Measurements from ENCODE around the gene SMG9. TPM values are rescaled to one million over a fixed set of nuclear protein-coding genes. Genes with fewer than 3 reads are reported as not detected.
A peak's percentile ranks its signal among the peaks of the same experiment; 100 is the strongest.

Gene SMG9
- total and polyA plus RNA-seq, 4 donors = 14.9 to 50.6 (median 30.2) TPM

GRCh38 chr19:43700395-43701000, 54.3 kb downstream of the SMG9 start:
- no peaks in the 10 kb centered on the region for H3K36me3 ChIP-seq (ENCODE audit: control insufficient read depth in 1 of 2, insufficient read depth in 2 of 2, low read length in 1 of 2)
- H3K27ac ChIP-seq (ENCODE audit: low read depth in 1 of 2, low read length in 2 of 2) = no peak overlapping the region
- 69 to 77% methylated on average over 13 of the region's 13 CpGs for WGBS, 2 donors
- H3K4me1 ChIP-seq (ENCODE audit: control insufficient read depth in 1 of 2, insufficient read depth in 2 of 2, low read length in 2 of 2) = no peaks in the 10 kb centered on the region
- no peaks in the 10 kb centered on the region for H3K9me3 ChIP-seq (ENCODE audit: control insufficient read depth, low read length)
- intact Hi-C loops (cut with DNase I) = no loop called here
- peak in 1 of 2 donors; percentile 76 for DNase-seq
- no peak overlapping the region for H3K4me3 ChIP-seq (ENCODE audit: low read length in 2 of 2)
- ATAC-seq (ENCODE audit: low FRiP score) = peak; percentile 57
- H3K27me3 ChIP-seq (ENCODE audit: control insufficient read depth in 1 of 2, insufficient read depth in 2 of 2, low read length in 1 of 2) = no peaks in the 10 kb centered on the region

DNA sequence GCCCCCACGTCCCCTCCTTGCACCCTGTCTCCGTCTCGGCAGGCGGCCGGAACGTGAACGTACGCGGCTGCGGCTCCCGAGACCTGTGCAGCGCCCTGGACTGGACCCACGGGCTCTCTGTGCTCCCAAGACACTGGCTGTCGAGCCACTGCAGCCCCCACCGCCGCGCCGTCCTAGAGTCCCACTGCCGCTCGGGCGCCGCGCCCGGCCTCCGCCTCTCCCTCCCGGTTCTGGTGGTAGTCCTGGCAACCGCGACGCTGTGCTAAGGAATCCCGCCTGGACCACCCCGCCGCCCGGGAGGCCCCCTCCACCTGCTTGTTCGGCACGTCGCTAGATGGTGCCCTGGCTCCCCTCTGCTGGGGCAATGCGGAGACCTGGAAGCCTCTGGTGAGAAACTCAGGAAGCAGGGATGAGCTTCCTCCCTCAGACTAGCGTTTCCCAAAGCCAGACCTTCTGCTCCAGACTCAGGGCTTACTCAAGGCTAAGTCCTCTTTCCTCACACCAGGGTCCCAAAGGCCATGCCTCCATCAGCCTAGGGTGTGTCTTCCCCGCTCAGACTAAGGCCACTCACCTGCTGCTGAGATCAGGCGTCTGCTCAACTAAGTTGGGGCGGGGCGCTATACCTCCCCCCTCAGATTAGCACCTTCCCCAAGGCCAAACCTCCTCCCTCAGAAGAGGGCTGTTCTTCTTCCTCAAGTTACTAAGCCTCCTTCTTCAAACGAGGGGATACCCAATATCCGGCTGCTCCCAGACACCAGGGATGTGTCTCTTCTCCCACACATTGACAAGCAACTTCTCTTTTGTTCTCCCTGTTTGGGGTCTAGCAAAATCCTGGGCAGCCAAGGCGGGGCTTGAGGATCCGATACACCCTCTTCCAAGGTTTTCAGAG, 55.0 kb downstream of the SMG9 start:
- peak; percentile 63 to 81 for DNase-seq
- 15 to 23% methylated on average over 35 to 46 of the region's 46 CpGs for WGBS, 2 donors

DNA sequence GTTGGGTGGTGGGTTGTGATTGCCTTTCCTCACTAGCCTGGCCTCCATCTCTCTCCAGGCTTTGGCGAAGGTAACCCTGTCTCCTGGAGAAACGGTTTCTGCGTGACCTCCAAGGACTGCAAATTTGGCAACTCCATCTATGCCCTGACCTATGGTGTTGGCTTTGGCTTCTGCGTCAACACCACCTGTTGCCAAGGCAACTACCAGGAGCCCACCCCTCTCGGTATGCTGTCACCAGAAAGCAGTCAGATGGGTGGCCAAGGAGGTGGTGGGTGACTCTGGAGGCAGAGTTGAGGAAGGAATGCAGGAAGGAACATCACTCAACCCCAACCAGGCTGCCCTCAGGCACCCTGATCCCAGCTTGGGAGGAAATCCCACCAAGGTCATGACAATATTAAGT, 57.5 kb downstream of the SMG9 start:
- Histone ChIP-seq H3K4me3 (ENCODE audit: low read length in 2 of 2) (no peak overlapping the region), H3K27me3 (ENCODE audit: control insufficient read depth in 1 of 2, insufficient read depth in 2 of 2, low read length in 1 of 2) (no peaks in the 10 kb centered on the region), H3K4me1 (ENCODE audit: control insufficient read depth in 1 of 2, insufficient read depth in 2 of 2, low read length in 2 of 2) (no peaks in the 10 kb centered on the region), H3K9me3 (ENCODE audit: control insufficient read depth, low read length) (peaks cover 3% of the 10 kb centered on the region), H3K36me3 (ENCODE audit: control insufficient read depth in 1 of 2, insufficient read depth in 2 of 2, low read length in 1 of 2) (no peaks in the 10 kb centered on the region), H3K27ac (ENCODE audit: low read depth in 1 of 2, low read length in 2 of 2) (no peak overlapping the region)
- DNase-seq = no peak
- 66 to 80% methylated on average over 5 of the region's 5 CpGs for WGBS, 2 donors
- intact Hi-C loops (cut with DNase I) = no loop called here
- ATAC-seq (ENCODE audit: low FRiP score) = no peak

More for the DNA sequence above, 55.0 kb downstream of the SMG9 start:
- intact Hi-C loops (cut with DNase I) = no loop called here
- H3K27me3 ChIP-seq (ENCODE audit: control insufficient read depth in 1 of 2, insufficient read depth in 2 of 2, low read length in 1 of 2) = no peaks in the 10 kb centered on the region
- peak; percentile 40 for ATAC-seq (ENCODE audit: low FRiP score)
- H3K9me3 ChIP-seq (ENCODE audit: control insufficient read depth, low read length) = peaks cover under 1% of the 10 kb centered on the region
- H3K27ac ChIP-seq (ENCODE audit: low read depth in 1 of 2, low read length in 2 of 2) = no peak overlapping the region
- no peaks in the 10 kb centered on the region for H3K36me3 ChIP-seq (ENCODE audit: control insufficient read depth in 1 of 2, insufficient read depth in 2 of 2, low read length in 1 of 2)
- H3K4me3 ChIP-seq (ENCODE audit: low read length in 2 of 2) = no peak overlapping the region
- no peaks in the 10 kb centered on the region for H3K4me1 ChIP-seq (ENCODE audit: control insufficient read depth in 1 of 2, insufficient read depth in 2 of 2, low read length in 2 of 2)

- Histone ChIP-seq H3K9me3 (ENCODE audit: control insufficient read depth, low read length) (peaks cover 7% of the 10 kb centered on the region), H3K4me1 (ENCODE audit: control insufficient read depth in 1 of 2, insufficient read depth in 2 of 2, low read length in 2 of 2) (no peaks in the 10 kb centered on the region), H3K27ac (ENCODE audit: low read depth in 1 of 2, low read length in 2 of 2) (no peak overlapping the region), H3K4me3 (ENCODE audit: low read length in 2 of 2) (no peak overlapping the region), H3K27me3 (ENCODE audit: control insufficient read depth in 1 of 2, insufficient read depth in 2 of 2, low read length in 1 of 2) (no peaks in the 10 kb centered on the region), H3K36me3 (ENCODE audit: control insufficient read depth in 1 of 2, insufficient read depth in 2 of 2, low read length in 1 of 2) (no peaks in the 10 kb centered on the region)
- DNase-seq (no peak), ATAC-seq (ENCODE audit: low FRiP score) (no peak)
- WGBS, 2 donors = 89 to 93% methylated on average over 6 of the region's 6 CpGs
- intact Hi-C loops (cut with DNase I) = no loop called here
Observed at GRCh38 chr19:43695985-43696704, 58.6 kb downstream of the SMG9 start.

DNA sequence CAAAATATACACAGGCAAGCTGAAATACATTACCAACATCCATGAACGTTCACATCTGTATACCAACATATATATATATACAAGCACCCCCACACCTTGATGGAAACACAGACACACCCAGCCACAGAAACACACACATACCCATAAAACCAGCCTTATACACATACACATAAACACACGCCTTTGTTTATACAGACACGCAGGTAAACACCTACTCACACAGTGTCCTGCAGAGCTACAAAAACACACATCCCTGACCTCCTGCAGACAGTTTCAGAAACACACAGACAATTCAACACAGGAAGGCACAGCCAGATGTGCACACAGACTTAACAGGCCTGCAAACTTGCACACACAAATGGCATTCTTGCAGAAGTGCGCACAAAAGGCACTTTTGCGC, 60.2 kb downstream of the SMG9 start:
- ATAC-seq (ENCODE audit: low FRiP score) (no peak), DNase-seq (no peak)
- H3K4me3 ChIP-seq (ENCODE audit: low read length in 2 of 2) = no peak overlapping the region
- intact Hi-C loops (cut with DNase I) = no loop called here
- no peaks in the 10 kb centered on the region for H3K27me3 ChIP-seq (ENCODE audit: control insufficient read depth in 1 of 2, insufficient read depth in 2 of 2, low read length in 1 of 2)
- no peaks in the 10 kb centered on the region for H3K4me1 ChIP-seq (ENCODE audit: control insufficient read depth in 1 of 2, insufficient read depth in 2 of 2, low read length in 2 of 2)
- WGBS, 2 donors = 73 to 77% methylated on average over 5 of the region's 5 CpGs
- H3K36me3 ChIP-seq (ENCODE audit: control insufficient read depth in 1 of 2, insufficient read depth in 2 of 2, low read length in 1 of 2) = no peaks in the 10 kb centered on the region
- no peak overlapping the region for H3K27ac ChIP-seq (ENCODE audit: low read depth in 1 of 2, low read length in 2 of 2)
- peaks cover 15% of the 10 kb centered on the region for H3K9me3 ChIP-seq (ENCODE audit: control insufficient read depth, low read length)

DNA sequence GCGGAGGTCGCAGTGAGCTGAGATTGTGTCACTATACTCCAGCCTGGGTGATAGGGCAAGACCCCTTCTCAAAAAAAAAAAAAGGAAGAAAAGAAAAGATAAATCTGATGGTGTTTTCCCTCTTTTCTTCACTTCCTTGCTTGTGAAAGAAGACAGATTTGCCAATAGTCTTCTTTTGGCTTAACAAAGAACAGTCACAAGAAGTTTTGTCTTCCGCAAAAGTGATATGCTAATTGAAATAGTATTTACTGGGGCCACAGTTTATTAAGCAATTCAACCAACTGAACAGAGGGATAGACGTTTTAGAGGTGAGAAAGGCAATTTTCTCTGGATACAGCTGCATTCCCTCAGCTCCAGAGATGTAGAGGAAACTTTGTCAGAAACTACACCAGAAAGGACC, 61.9 kb downstream of the SMG9 start:
- WGBS, 2 donors = 73 to 76% methylated on average over 4 of the region's 4 CpGs
- no peaks in the 10 kb centered on the region for H3K27me3 ChIP-seq (ENCODE audit: control insufficient read depth in 1 of 2, insufficient read depth in 2 of 2, low read length in 1 of 2)
- no peaks in the 10 kb centered on the region for H3K36me3 ChIP-seq (ENCODE audit: control insufficient read depth in 1 of 2, insufficient read depth in 2 of 2, low read length in 1 of 2)
- ATAC-seq (ENCODE audit: low FRiP score) = no peak
- intact Hi-C loops (cut with DNase I) = no loop called here
- no peak overlapping the region for H3K4me3 ChIP-seq (ENCODE audit: low read length in 2 of 2)
- no peak overlapping the region for H3K27ac ChIP-seq (ENCODE audit: low read depth in 1 of 2, low read length in 2 of 2)
- no peaks in the 10 kb centered on the region for H3K4me1 ChIP-seq (ENCODE audit: control insufficient read depth in 1 of 2, insufficient read depth in 2 of 2, low read length in 2 of 2)
- peaks cover 16% of the 10 kb centered on the region for H3K9me3 ChIP-seq (ENCODE audit: control insufficient read depth, low read length)
- no peak for DNase-seq

- DNase-seq = no peak
- Histone ChIP-seq H3K27me3 (ENCODE audit: control insufficient read depth in 1 of 2, insufficient read depth in 2 of 2, low read length in 1 of 2) (no peaks in the 10 kb centered on the region), H3K9me3 (ENCODE audit: control insufficient read depth, low read length) (peaks cover 16% of the 10 kb centered on the region), H3K36me3 (ENCODE audit: control insufficient read depth in 1 of 2, insufficient read depth in 2 of 2, low read length in 1 of 2) (no peaks in the 10 kb centered on the region), H3K27ac (ENCODE audit: low read depth in 1 of 2, low read length in 2 of 2) (no peak overlapping the region), H3K4me1 (ENCODE audit: control insufficient read depth in 1 of 2, insufficient read depth in 2 of 2, low read length in 2 of 2) (no peaks in the 10 kb centered on the region), H3K4me3 (ENCODE audit: low read length in 2 of 2) (no peak overlapping the region)
- WGBS, 2 donors = 77 to 82% methylated on average over 2 of the region's 2 CpGs
- intact Hi-C loops (cut with DNase I) = no loop called here
- no peak for ATAC-seq (ENCODE audit: low FRiP score)
Observed at GRCh38 chr19:43692385-43692784, 62.4 kb downstream of the SMG9 start.

DNA sequence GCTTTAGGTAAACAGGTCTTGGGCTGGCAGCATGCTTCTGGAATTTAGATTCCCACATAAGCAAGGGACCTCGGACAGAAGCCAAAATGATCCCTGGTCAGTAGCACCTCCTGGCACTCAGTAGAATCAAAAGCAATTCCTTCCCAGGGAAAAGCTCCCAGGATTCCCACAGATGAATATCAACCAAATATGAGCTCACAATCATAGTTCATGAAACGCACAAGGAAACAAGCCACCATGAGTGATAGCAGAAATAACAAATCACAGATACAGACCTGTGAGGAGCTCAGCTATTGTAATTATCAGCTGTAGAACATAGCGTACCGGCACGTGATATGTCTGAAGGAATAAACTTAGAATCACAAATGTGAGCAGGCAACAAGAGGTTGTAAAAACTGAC, 63.0 kb downstream of the SMG9 start:
- no peak for ATAC-seq (ENCODE audit: low FRiP score)
- no peaks in the 10 kb centered on the region for H3K4me1 ChIP-seq (ENCODE audit: control insufficient read depth in 1 of 2, insufficient read depth in 2 of 2, low read length in 2 of 2)
- H3K36me3 ChIP-seq (ENCODE audit: control insufficient read depth in 1 of 2, insufficient read depth in 2 of 2, low read length in 1 of 2) = no peaks in the 10 kb centered on the region
- 89 to 90% methylated on average over 5 of the region's 5 CpGs for WGBS, 2 donors
- intact Hi-C loops (cut with DNase I) = no loop called here
- no peaks in the 10 kb centered on the region for H3K27me3 ChIP-seq (ENCODE audit: control insufficient read depth in 1 of 2, insufficient read depth in 2 of 2, low read length in 1 of 2)
- H3K27ac ChIP-seq (ENCODE audit: low read depth in 1 of 2, low read length in 2 of 2) = no peak overlapping the region
- H3K4me3 ChIP-seq (ENCODE audit: low read length in 2 of 2) = no peak overlapping the region
- no peak for DNase-seq
- H3K9me3 ChIP-seq (ENCODE audit: control insufficient read depth, low read length) = peaks cover 16% of the 10 kb centered on the region

All from aorta (tissue), 5 donors.